B cell (primary cell): ENCODE measurements around the gene SLC25A26. TPM values are rescaled to one million over a fixed set of nuclear protein-coding genes. Genes with fewer than 3 reads are reported as not detected.

Experiments
- ATAC-seq: fragments of 200-7000 bp; cut with Tn5 transposase; one replicate; pipeline ENCODE4 v1.10.0; 2021; ENCODE audit warnings: low read depth, mild to moderate bottlenecking, moderate number of reproducible peaks, moderate library complexity
- CTCF ChIA-PET: fragments of 350-600 bp; sonication (Branson Sonifier 250); formaldehyde crosslinking; loops from one replicate; lab custom pipeline; 2021; ENCODE audit warnings: antibody characterized with exemption, inconsistent platforms; lab: Charles Lee
- POLR2A ChIA-PET: fragments of 350-600 bp; sonication (Branson Sonifier 250); formaldehyde crosslinking; loops from one replicate; lab custom pipeline; 2021; ENCODE audit warnings: antibody characterized with exemption; lab: Charles Lee
- DNase-seq: peaks from one replicate; pipeline ENCODE4 v3.0.0; 2013
- H2AFZ ChIP-seq: 2 replicates; pipeline ENCODE4 v1.6.1; 2012; ENCODE audit warnings: mild to moderate bottlenecking, low read depth, low read length; ENCODE audit not compliant: insufficient read depth, poor library complexity, severe bottlenecking
- H3K27ac ChIP-seq, 2 donors: 1 replicate in 1 of 2; 2 replicates in 1 of 2; pipeline ENCODE4 v1.5.1; 2012 to 2013; ENCODE audit warnings: low read length in 2 of 2, mild to moderate bottlenecking in 2 of 2, moderate library complexity in 1 of 2
- H3K27me3 ChIP-seq, 4 experiments: fragments of 200-600 bp in 1 of 4; sonication (generic) in 1 of 4; replicated peaks in 1 of 4; 1 replicate in 2 of 4; 2 replicates in 2 of 4; pipeline versions ENCODE4 v1.6.1 to v1.7.0; 2013 to 2016; ENCODE audit warnings: low read length in 3 of 4, mild to moderate bottlenecking in 2 of 4, mixed read lengths in 1 of 4, moderate library complexity in 1 of 4; ENCODE audit not compliant: insufficient read depth in 4 of 4, control insufficient read depth in 3 of 4; ENCODE audit errors: control extremely low read depth in 1 of 4
- H3K36me3 ChIP-seq, 2 experiments: replicated peaks in 1 of 2; 1 replicate in 1 of 2; 2 replicates in 1 of 2; pipeline versions ENCODE4 v1.6.1 to v1.7.1; 2013; ENCODE audit warnings: low read length in 1 of 2; ENCODE audit not compliant: insufficient read depth in 2 of 2, control insufficient read depth in 1 of 2; ENCODE audit errors: control extremely low read depth in 1 of 2, extremely low read depth in 1 of 2
- H3K4me1 ChIP-seq, 2 donors: fragments of 200-600 bp in 1 of 2; sonication (generic) in 1 of 2; 1 replicate in 1 of 2; 2 replicates in 1 of 2; pipeline versions ENCODE4 v1.5.1 to v1.6.1; 2013 to 2017; ENCODE audit warnings: low read length in 2 of 2; ENCODE audit not compliant: control insufficient read depth in 2 of 2, insufficient read depth in 2 of 2
- H3K4me2 ChIP-seq: replicated peaks from 2 replicates; pipeline ENCODE3; 2012; ENCODE audit warnings: mild to moderate bottlenecking, low read depth, low read length; ENCODE audit not compliant: poor library complexity, severe bottlenecking
- H3K4me3 ChIP-seq, 5 experiments: fragments of 200-600 bp in 1 of 5; sonication (generic) in 1 of 5; 1 replicate in 3 of 5; 2 replicates in 2 of 5; pipeline versions ENCODE4 v1.5.1 to v1.7.0; 2011 to 2016; ENCODE audit warnings: low read length in 4 of 5, mild to moderate bottlenecking in 4 of 5, low read depth in 2 of 5, control low read depth in 1 of 5, moderate library complexity in 1 of 5; ENCODE audit not compliant: insufficient read depth in 1 of 5; ENCODE audit errors: control extremely low read depth in 1 of 5, extremely low read depth in 1 of 5
- H3K79me2 ChIP-seq: fragments of 200-600 bp; sonication (generic); one replicate; pipeline ENCODE4 v1.6.0; 2016; ENCODE audit warnings: low read length; ENCODE audit not compliant: control insufficient read depth, insufficient read depth
- H3K9ac ChIP-seq: fragments of 200-600 bp; sonication (generic); 2 replicates; pipeline ENCODE4 v1.6.1; 2017; ENCODE audit warnings: mild to moderate bottlenecking, low read length, moderate library complexity
- H3K9me3 ChIP-seq, 3 donors: one replicate each; pipeline versions ENCODE4 v1.6.1 to v1.7.1; 2013; ENCODE audit warnings: low read length in 2 of 3; ENCODE audit not compliant: control insufficient read depth in 2 of 3, insufficient read depth in 1 of 3; ENCODE audit errors: control extremely low read depth in 1 of 3
- H4K20me1 ChIP-seq: 2 replicates; pipeline ENCODE4 v1.6.0; 2012; ENCODE audit warnings: mild to moderate bottlenecking, low read length; ENCODE audit not compliant: insufficient read depth, control insufficient read depth, poor library complexity, severe bottlenecking
- H3K27ac Mint-ChIP-seq: one replicate; pipeline ENCODE4 v1.8.0; 2021; ENCODE audit warnings: mixed read lengths
- H3K27me3 Mint-ChIP-seq: one replicate; pipeline ENCODE4 v1.8.0; 2021; ENCODE audit warnings: mixed read lengths
- H3K4me1 Mint-ChIP-seq: one replicate; pipeline ENCODE4 v1.8.0; 2021; ENCODE audit warnings: mixed read lengths
- H3K4me3 Mint-ChIP-seq: one replicate; pipeline ENCODE4 v1.8.0; 2021; ENCODE audit warnings: mixed read lengths
- H3K9me3 Mint-ChIP-seq: one replicate; pipeline ENCODE4 v1.8.0; 2022; ENCODE audit warnings: mixed read lengths; ENCODE audit not compliant: insufficient read depth
- EZH2 ChIP-seq: IDR thresholded peaks from 2 replicates; pipeline ENCODE4 v1.6.1; 2012; ENCODE audit warnings: borderline replicate concordance, low read depth, mild to moderate bottlenecking, moderate library complexity, low read length; ENCODE audit not compliant: insufficient read depth, poor library complexity, severe bottlenecking
- WGBS: methylation state at CpG from one replicate; pipeline ENCODE4 v1.1.5; 2013; ENCODE audit warnings: missing lambda C conversion rate; ENCODE audit not compliant: insufficient coverage; 5-methylcytosine and 5-hydroxymethylcytosine counted together
- intact Hi-C: fragments of 100-400 bp; cut with micrococcal nuclease; formaldehyde crosslinking; loops from one replicate; pipeline ENCODE4 v1.10.0; 2022
- polyA minus RNA-seq: library from RNA; depleted of rRNA, polyadenylated mRNA; stranded (reverse); fragments of >200 nt; gene quantifications from 2 replicates; pipeline ENCODE4 v1.2.3, GENCODE V29; 2012
- polyA plus RNA-seq: library from polyadenylated mRNA; depleted of rRNA; stranded (reverse); fragments of >200 nt; gene quantifications from 2 replicates; pipeline ENCODE4 v1.2.3, GENCODE V29; 2012
- total RNA-seq, 2 donors: library from RNA; stranded (reverse); fragments of 120-200 nt in 1 of 2; gene quantifications; 1 replicate in 1 of 2; 2 replicates in 1 of 2; pipeline versions ENCODE4 v1.2.3 to v1.2.4, GENCODE V29; 2013 to 2022
- TF ChIP-seq, protein P1 (sequence below): fragments of 200-600 bp; IDR thresholded peaks from one replicate; pipeline ENCODE4 v1.8.0; 2022; ENCODE audit warnings: antibody characterized with exemption, mild to moderate bottlenecking

Gene SLC25A26
- total RNA-seq (19.7 and 23.8 TPM in 2 replicates), polyA plus RNA-seq (18.4 and 22.3 TPM in 2 replicates), polyA minus RNA-seq (12.1 and 14.6 TPM in 2 replicates)
- 26.0 TPM for total RNA-seq (2013)

- Mint-ChIP-seq H3K27me3 (peaks cover 6% of the 10 kb centered on the region), H3K9me3 (no peaks in the 10 kb centered on the region), H3K27ac (peak within 1 kb of the TSS; percentile 96), H3K4me1 (peaks cover 35% of the 10 kb centered on the region), H3K4me3 (peak within 1 kb of the TSS; percentile 100)
- Histone ChIP-seq H3K9ac (peak within 1 kb of the TSS; percentile 87), H4K20me1 (no peaks in the 10 kb centered on the region), H3K4me3 (peak within 1 kb of the TSS; percentile 74 to 96 (median 79)), H3K36me3 (no peaks in the 10 kb centered on the region), H3K4me1 (peaks cover 10 to 14% of the 10 kb centered on the region in 2 donors), H3K27me3 (no peaks in the 10 kb centered on the region), H2AFZ (peak within 1 kb of the TSS; percentile 86), H3K9me3 (no peaks in the 10 kb centered on the region), H3K4me2 (peak within 1 kb of the TSS; percentile 85), H3K27ac (peak within 1 kb of the TSS; percentile 64 to 83), H3K79me2 (peaks cover 55% of the 10 kb centered on the region)
- DNase-seq (peak; percentile 96), ATAC-seq (peak; percentile 95)
- POLR2A ChIA-PET: interaction anchor here (0.7 to 0.9 kb wide), 3 partner anchors 15 to 1434 kb away, joined by 3 read pairs; partner anchors contain the start of gene SUCLG2
- TF ChIP-seq EZH2: no peak
- TF ChIP-seq, protein P1, sequence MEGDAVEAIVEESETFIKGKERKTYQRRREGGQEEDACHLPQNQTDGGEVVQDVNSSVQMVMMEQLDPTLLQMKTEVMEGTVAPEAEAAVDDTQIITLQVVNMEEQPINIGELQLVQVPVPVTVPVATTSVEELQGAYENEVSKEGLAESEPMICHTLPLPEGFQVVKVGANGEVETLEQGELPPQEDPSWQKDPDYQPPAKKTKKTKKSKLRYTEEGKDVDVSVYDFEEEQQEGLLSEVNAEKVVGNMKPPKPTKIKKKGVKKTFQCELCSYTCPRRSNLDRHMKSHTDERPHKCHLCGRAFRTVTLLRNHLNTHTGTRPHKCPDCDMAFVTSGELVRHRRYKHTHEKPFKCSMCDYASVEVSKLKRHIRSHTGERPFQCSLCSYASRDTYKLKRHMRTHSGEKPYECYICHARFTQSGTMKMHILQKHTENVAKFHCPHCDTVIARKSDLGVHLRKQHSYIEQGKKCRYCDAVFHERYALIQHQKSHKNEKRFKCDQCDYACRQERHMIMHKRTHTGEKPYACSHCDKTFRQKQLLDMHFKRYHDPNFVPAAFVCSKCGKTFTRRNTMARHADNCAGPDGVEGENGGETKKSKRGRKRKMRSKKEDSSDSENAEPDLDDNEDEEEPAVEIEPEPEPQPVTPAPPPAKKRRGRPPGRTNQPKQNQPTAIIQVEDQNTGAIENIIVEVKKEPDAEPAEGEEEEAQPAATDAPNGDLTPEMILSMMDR: no peak
- WGBS: under 1% methylated on average over 56 of the region's 56 CpGs
- intact Hi-C loops: loop anchor here (1.0 to 5.0 kb wide), 4 partner anchors 172 to 828 kb away; partner anchors contain the start of genes KBTBD8 and LRIG1
- CTCF ChIA-PET: interaction anchor here (0.9 kb wide), 1 partner anchor 11 kb away, joined by 3 read pairs; no protein-coding TSS in a partner anchor
Measured at GRCh38 chr3:66220602-66221377, at the start of gene SLC25A26. SLC25A26 (plus strand) TSS chr3:66221001; CDS start chr3:66221095, 94 bp downstream.

DNA sequence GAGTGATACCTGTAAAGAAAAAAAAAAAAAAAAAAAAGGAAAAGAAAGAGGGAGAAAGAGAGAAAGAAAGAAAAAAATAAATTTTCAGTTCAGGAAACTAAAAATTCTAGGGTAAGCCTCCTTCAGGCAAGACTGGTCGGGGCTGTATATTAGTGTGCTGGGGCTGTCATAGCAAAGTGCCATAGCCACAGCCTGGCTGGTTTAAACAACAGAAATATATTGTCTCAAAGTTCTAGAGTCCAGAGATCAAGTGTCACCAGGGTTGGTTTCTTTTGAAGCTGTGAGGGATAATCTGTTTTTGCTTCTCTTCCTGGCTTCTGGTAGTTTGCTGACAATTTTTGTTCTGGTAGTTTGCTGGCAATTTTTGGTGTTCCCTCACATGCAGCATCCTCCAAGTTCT, 48.4 kb upstream of the SLC25A26 start:
- no peak for DNase-seq

More for the DNA sequence above, 48.4 kb upstream of the SLC25A26 start:
- Histone ChIP-seq H3K36me3 (no peaks in the 10 kb centered on the region), H3K4me3 (no peak overlapping the region), H3K79me2 (no peaks in the 10 kb centered on the region), H3K27ac (no peak overlapping the region), H3K9me3 (no peaks in the 10 kb centered on the region), H4K20me1 (no peaks in the 10 kb centered on the region), H3K9ac (no peak overlapping the region), H3K4me1 (no peaks in the 10 kb centered on the region), H3K27me3 (no peaks in the 10 kb centered on the region), H2AFZ (no peak overlapping the region), H3K4me2 (no peak overlapping the region)
- H3K27me3 Mint-ChIP-seq: peaks cover 14% of the 10 kb centered on the region
- ATAC-seq: no peak
- CTCF ChIA-PET: no interaction called here
- no peak overlapping the region for H3K27ac Mint-ChIP-seq
- intact Hi-C loops: no loop called here
- 60% methylated on average over 1 of the region's 1 CpG for WGBS
- H3K4me3 Mint-ChIP-seq: no peak overlapping the region
- H3K9me3 Mint-ChIP-seq: no peaks in the 10 kb centered on the region
- H3K4me1 Mint-ChIP-seq: no peaks in the 10 kb centered on the region
- TF ChIP-seq EZH2: no peak
- TF ChIP-seq, protein P1: no peak
- POLR2A ChIA-PET: no interaction called here
